ENCODE data around the gene CBARP. TPM values are rescaled to one million over a fixed set of nuclear protein-coding genes. Genes with fewer than 3 reads are reported as not detected.

The CBARP gene
- total and polyA plus RNA-seq, 9 of the 15 experiments (the other 6 are each of a cell fraction or from before 2014, with no cell fraction given) = 0.03 to 8.9 (median 1.2) TPM; not detected in 1

DNA sequence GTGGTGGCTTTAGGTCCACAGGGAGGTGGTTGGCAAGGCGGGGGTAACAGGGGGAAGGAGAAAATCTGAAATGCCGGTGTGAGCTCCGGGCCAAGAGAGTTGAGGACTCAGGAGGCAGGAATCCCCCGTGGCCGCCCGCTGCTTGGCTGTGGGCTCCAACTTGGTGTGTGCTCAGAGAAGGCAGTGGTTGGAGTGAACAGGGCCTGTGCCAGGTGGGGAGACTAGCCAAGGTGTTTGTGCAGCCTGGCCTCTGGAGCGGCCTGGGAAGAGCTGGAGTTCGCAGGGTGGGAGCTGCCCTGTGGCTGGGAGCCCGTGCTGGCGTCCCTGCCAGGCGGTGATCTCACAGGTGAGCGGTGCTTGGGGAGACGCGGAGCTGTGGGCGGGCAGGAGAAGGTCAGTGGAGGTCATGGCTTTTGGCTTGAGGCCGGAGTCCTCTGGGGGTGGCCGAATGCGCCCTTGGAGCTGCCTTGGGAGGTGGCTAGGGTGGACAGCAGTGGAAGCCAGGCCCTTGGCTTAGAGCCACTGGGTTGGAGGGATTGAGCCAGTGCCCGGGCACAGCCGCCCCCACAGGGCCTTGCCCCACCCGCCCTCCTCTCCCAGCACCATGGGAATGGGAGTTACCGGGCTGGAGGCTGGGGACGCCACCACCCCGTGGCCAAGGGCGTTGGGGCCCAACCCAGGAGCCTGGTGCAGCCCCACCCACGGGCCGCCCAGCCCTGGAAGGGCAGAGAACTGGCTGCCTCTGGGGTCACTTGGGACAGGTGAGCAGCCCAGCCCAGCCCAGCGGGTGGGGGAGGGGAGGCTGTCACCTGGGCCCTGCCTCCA is 24.2 kb upstream of the CBARP start (continued):
- TF ChIP-seq FOXP4 (CRISPR knock-in tag; IDR thresholded peaks at IDR 0.05; ENCODE audit: borderline replicate concordance) (no peak), MXD1 (CRISPR knock-in tag; IDR thresholded peaks at IDR 0.05; ENCODE audit: borderline replicate concordance, poor library complexity, severe bottlenecking) (no peak), ZSCAN32 (CRISPR knock-in tag; IDR thresholded peaks at IDR 0.05) (no peak), SMARCE1 (IDR thresholded peaks at IDR 0.05) (0 out of 2 replicates have a peak, but pooled peaks have one; percentile 5), GTF2F1 (IDR thresholded peaks at IDR 0.05; ENCODE audit: low read depth, low read length) (no peak), ZNF592 (IDR thresholded peaks at IDR 0.05) (peak; percentile 57; the same call in 1 of the 2 replicates), ZNF41 (CRISPR knock-in tag; conservative IDR thresholded peaks at IDR 0.05) (no peak), MYNN (IDR thresholded peaks at IDR 0.05) (no peak), MYNN (CRISPR knock-in tag; IDR thresholded peaks at IDR 0.05) (no peak), XRCC5 (IDR thresholded peaks at IDR 0.05; ENCODE audit: low read depth, low read length) (no peak)
- TF ChIP-seq, protein P1, sequence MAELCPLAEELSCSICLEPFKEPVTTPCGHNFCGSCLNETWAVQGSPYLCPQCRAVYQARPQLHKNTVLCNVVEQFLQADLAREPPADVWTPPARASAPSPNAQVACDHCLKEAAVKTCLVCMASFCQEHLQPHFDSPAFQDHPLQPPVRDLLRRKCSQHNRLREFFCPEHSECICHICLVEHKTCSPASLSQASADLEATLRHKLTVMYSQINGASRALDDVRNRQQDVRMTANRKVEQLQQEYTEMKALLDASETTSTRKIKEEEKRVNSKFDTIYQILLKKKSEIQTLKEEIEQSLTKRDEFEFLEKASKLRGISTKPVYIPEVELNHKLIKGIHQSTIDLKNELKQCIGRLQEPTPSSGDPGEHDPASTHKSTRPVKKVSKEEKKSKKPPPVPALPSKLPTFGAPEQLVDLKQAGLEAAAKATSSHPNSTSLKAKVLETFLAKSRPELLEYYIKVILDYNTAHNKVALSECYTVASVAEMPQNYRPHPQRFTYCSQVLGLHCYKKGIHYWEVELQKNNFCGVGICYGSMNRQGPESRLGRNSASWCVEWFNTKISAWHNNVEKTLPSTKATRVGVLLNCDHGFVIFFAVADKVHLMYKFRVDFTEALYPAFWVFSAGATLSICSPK (IDR thresholded peaks at IDR 0.05; ENCODE audit: borderline replicate concordance) = no peak
- TF ChIP-seq, protein P2, sequence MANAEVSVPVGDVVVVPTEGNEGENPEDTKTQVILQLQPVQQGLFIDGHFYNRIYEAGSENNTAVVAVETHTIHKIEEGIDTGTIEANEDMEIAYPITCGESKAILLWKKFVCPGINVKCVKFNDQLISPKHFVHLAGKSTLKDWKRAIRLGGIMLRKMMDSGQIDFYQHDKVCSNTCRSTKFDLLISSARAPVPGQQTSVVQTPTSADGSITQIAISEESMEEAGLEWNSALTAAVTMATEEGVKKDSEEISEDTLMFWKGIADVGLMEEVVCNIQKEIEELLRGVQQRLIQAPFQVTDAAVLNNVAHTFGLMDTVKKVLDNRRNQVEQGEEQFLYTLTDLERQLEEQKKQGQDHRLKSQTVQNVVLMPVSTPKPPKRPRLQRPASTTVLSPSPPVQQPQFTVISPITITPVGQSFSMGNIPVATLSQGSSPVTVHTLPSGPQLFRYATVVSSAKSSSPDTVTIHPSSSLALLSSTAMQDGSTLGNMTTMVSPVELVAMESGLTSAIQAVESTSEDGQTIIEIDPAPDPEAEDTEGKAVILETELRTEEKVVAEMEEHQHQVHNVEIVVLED (CRISPR knock-in tag; IDR thresholded peaks at IDR 0.05) = no peak

Measured in K562 (cell line).